ENCODE results near the gene UNC50.
"Not testable (repeated sequence)": the region's sequence is repeated elsewhere in the genome, so short reads cannot be mapped to it uniquely, and the experiment has no call there.

Gene UNC50

DNA sequence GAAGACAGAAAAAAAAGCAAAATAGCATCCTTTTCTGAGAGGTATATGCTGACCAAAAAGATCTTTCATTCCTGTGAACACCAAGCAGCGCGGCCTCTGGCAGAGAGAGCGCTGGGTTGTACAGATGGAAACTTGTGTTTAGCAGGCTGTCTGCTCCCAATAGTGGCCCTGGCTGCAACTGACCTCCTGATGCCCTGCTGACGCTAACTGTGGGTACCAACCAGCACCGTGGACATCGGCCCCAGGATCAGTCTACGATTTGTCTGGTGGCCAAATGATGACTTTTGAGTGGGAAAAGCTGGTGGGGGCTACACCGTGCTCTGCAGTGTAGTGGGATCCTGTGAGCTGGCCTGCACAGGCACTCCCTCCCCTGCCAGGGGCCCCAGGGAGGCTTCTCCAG is 15.8 kb upstream of the UNC50 start:
- Histone ChIP-seq H4K20me1 (ENCODE audit: low read depth, low read length) (no peaks in the 10 kb centered on the region), H3K27me3 (ENCODE audit: low read length) (no peaks in the 10 kb centered on the region), H3F3A (ENCODE audit: insufficient read depth) (no peaks in the 10 kb centered on the region), H3K79me2 (ENCODE audit: insufficient read depth, low read length) (no peaks in the 10 kb centered on the region), H3K27ac (ENCODE audit: low read depth, low read length) (no peak overlapping the region), H2AFZ (ENCODE audit: low read depth, low read length, severe bottlenecking) (no peak overlapping the region), H3K9ac (ENCODE audit: low read length) (no peak overlapping the region), H3K4me2 (ENCODE audit: low read depth, low read length, poor library complexity, severe bottlenecking) (no peak overlapping the region), H3K36me3 (ENCODE audit: low read length) (peaks cover 5% of the 10 kb centered on the region; the same call in 1 of the 2 replicates), H3K9me3 (ENCODE audit: insufficient read depth, low read length) (no peaks in the 10 kb centered on the region), H3K9me2 (replicated peaks; ENCODE audit: insufficient read depth, low read length) (no peaks in the 10 kb centered on the region), H3K4me3 (ENCODE audit: insufficient read depth, low read length, poor library complexity, severe bottlenecking) (no peak overlapping the region)
- no peak for TF ChIP-seq EZH2phosphoT487 (conservative IDR thresholded peaks at IDR 0.05; ENCODE audit: low read length)

GRCh38 chr2:98594665-98595064 is 13.7 kb upstream of the UNC50 start:
- H4K20me1 ChIP-seq (ENCODE audit: low read depth, low read length); H3K79me2 ChIP-seq (ENCODE audit: insufficient read depth, low read length); H3K9me3 ChIP-seq (ENCODE audit: insufficient read depth, low read length); H3K9me2 ChIP-seq (replicated peaks; ENCODE audit: insufficient read depth, low read length); H3K27me3 ChIP-seq (ENCODE audit: low read length); H3K4me3 ChIP-seq (ENCODE audit: insufficient read depth, low read length, poor library complexity, severe bottlenecking); H3K4me2 ChIP-seq (ENCODE audit: low read depth, low read length, poor library complexity, severe bottlenecking); H2AFZ ChIP-seq (ENCODE audit: low read depth, low read length, severe bottlenecking); H3K9ac ChIP-seq (ENCODE audit: low read length); H3K27ac ChIP-seq (ENCODE audit: low read depth, low read length); H3K36me3 ChIP-seq (ENCODE audit: low read length); H3F3A ChIP-seq (ENCODE audit: insufficient read depth): not testable (repeated sequence)

- Histone ChIP-seq H4K20me1 (ENCODE audit: low read depth, low read length) (no peaks in the 10 kb centered on the region), H3K9me2 (replicated peaks; ENCODE audit: insufficient read depth, low read length) (no peaks in the 10 kb centered on the region), H3K27ac (ENCODE audit: low read depth, low read length) (no peak overlapping the region), H3F3A (ENCODE audit: insufficient read depth) (no peaks in the 10 kb centered on the region), H3K9me3 (ENCODE audit: insufficient read depth, low read length) (no peaks in the 10 kb centered on the region), H2AFZ (ENCODE audit: low read depth, low read length, severe bottlenecking) (no peak overlapping the region), H3K27me3 (ENCODE audit: low read length) (no peaks in the 10 kb centered on the region), H3K79me2 (ENCODE audit: insufficient read depth, low read length) (no peaks in the 10 kb centered on the region), H3K9ac (ENCODE audit: low read length) (no peak overlapping the region), H3K4me2 (ENCODE audit: low read depth, low read length, poor library complexity, severe bottlenecking) (no peak overlapping the region), H3K36me3 (ENCODE audit: low read length) (peaks cover 16% of the 10 kb centered on the region; the same call in 1 of the 2 replicates), H3K4me3 (ENCODE audit: insufficient read depth, low read length, poor library complexity, severe bottlenecking) (no peak overlapping the region)
- no peak for TF ChIP-seq EZH2phosphoT487 (conservative IDR thresholded peaks at IDR 0.05; ENCODE audit: low read length)
- TF ChIP-seq, protein P1, sequence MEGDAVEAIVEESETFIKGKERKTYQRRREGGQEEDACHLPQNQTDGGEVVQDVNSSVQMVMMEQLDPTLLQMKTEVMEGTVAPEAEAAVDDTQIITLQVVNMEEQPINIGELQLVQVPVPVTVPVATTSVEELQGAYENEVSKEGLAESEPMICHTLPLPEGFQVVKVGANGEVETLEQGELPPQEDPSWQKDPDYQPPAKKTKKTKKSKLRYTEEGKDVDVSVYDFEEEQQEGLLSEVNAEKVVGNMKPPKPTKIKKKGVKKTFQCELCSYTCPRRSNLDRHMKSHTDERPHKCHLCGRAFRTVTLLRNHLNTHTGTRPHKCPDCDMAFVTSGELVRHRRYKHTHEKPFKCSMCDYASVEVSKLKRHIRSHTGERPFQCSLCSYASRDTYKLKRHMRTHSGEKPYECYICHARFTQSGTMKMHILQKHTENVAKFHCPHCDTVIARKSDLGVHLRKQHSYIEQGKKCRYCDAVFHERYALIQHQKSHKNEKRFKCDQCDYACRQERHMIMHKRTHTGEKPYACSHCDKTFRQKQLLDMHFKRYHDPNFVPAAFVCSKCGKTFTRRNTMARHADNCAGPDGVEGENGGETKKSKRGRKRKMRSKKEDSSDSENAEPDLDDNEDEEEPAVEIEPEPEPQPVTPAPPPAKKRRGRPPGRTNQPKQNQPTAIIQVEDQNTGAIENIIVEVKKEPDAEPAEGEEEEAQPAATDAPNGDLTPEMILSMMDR (IDR thresholded peaks at IDR 0.05; ENCODE audit: insufficient read depth, low read length, poor library complexity, severe bottlenecking) = no peak
Measured at GRCh38 chr2:98598781-98599428, 9.5 kb upstream of the UNC50 start.

DNA sequence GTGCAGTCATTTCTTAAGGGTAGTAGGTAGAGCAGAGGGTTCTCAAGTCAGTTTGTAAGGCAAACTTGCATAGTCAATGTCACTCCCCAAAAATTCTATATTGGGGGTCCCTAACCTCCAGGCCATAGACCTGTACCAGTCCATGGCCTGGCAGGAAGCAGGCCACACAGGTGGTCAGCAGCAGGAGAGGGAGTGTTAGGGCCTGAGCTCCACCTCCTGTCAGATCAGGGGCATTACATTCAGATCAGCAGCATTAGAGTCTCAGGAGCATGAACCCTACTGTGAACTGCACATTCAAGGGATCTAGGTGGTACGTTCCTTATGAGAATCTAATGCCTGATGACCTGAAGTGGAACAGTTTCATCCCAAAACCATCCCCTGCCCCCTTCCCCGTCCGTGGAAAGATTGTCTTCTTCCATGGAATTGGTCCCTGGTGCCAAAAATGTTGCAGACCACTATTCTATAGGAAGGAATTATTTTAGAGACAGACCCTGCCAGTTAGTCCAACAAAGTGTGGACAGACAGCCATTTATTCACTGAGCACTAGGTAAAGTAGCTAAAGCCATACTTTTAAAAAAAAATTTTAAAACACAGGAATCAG is 6.8 kb upstream of the UNC50 start:
- no peaks in the 10 kb centered on the region for H4K20me1 ChIP-seq (ENCODE audit: low read depth, low read length)
- H2AFZ ChIP-seq (ENCODE audit: low read depth, low read length, severe bottlenecking) = no peak overlapping the region
- peaks cover 12% of the 10 kb centered on the region for H3K79me2 ChIP-seq (ENCODE audit: insufficient read depth, low read length)
- no peaks in the 10 kb centered on the region for H3K9me2 ChIP-seq (replicated peaks; ENCODE audit: insufficient read depth, low read length)
- H3K4me3 ChIP-seq (ENCODE audit: insufficient read depth, low read length, poor library complexity, severe bottlenecking) = no peak overlapping the region
- H3K4me2 ChIP-seq (ENCODE audit: low read depth, low read length, poor library complexity, severe bottlenecking) = no peak overlapping the region
- TF ChIP-seq EZH2phosphoT487 (conservative IDR thresholded peaks at IDR 0.05; ENCODE audit: low read length) = no peak
- TF ChIP-seq, protein P1 (IDR thresholded peaks at IDR 0.05; ENCODE audit: insufficient read depth, low read length, poor library complexity, severe bottlenecking) = peak; percentile 50
- no peaks in the 10 kb centered on the region for H3K27me3 ChIP-seq (ENCODE audit: low read length)
- no peaks in the 10 kb centered on the region for H3K9me3 ChIP-seq (ENCODE audit: insufficient read depth, low read length)
- H3K36me3 ChIP-seq (ENCODE audit: low read length) = peaks cover 11% of the 10 kb centered on the region; the same call in 1 of the 2 replicates
- H3F3A ChIP-seq (ENCODE audit: insufficient read depth) = no peaks in the 10 kb centered on the region
- no peak overlapping the region for H3K27ac ChIP-seq (ENCODE audit: low read depth, low read length)
- H3K9ac ChIP-seq (ENCODE audit: low read length) = no peak overlapping the region

Data from SU-DHL-6 (cell line).